RPMI7951 (cell line): ENCODE data around the gene NDUFAF2. TPM values are rescaled to one million over a fixed set of nuclear protein-coding genes. Genes with fewer than 3 reads are reported as not detected.
"Not testable (repeated sequence)": the region's sequence is repeated elsewhere in the genome, so short reads cannot be mapped to it uniquely, and the experiment has no call there.

Experiments used
- DNase-seq: peaks from one replicate; pipeline ENCODE4 v3.0.0-alpha.2; 2012; ENCODE audit warnings: low read depth
- total RNA-seq: library from RNA; depleted of rRNA; stranded (reverse); fragments of >200 nt; shearing (Covaris generic); gene quantifications from 2 replicates; pipeline ENCODE4 v1.2.3, GENCODE V29; 2014

NDUFAF2 gene
- total RNA-seq, 1 experiment from 2014 or later = 45.4 TPM

GRCh38 chr5:61050292-61050691 lies 105.3 kb downstream of the NDUFAF2 start:
- no peak for DNase-seq

GRCh38 chr5:61051267-61051666 lies 106.3 kb downstream of the NDUFAF2 start:
- peak; percentile 68 for DNase-seq

- DNase-seq = peak; percentile 89
These were observed 107.9 kb downstream of the NDUFAF2 start for GRCh38 chr5:61052882-61053281.

DNA sequence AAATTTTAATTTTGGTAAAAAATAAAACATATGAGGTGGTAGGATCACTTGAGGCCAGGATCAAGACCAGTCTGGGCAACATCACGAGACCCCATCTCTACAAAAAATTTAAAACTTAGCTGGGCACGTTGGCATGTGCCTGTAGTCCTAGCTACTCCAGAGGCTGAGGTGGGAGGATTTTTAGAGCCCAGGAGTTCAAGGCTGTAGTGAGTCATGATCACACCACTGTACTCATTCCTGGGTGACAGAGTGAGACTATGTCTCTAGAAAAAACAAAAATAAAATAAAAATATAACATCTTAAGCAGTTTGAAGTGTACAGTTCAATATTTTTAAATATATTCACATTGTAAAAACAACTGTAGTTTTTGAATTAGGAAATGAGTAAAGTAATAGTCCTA lies 108.9 kb downstream of the NDUFAF2 start:
- DNase-seq = peak; percentile 24

- peak; percentile 46 for DNase-seq
These were observed 110.5 kb downstream of the NDUFAF2 start for GRCh38 chr5:61055434-61056006.

DNA sequence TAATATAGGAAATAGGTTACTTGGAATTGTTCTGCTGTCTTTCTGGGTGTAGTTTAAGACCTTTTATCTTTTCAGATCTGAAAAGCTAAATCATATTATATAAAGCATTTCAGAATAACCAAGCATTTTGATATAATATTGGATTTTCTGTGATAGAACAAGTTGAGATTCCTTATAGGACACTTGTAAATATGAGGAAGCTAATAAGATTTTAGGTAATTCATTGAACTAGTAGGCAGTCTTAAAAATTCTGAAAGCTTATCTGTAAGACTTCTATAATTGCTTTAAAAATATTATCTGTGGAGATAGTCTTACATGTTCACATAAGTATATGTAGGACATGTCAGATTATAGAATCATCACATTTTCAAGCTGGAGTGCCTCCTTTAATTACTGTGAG lies 114.5 kb downstream of the NDUFAF2 start:
- DNase-seq = no peak

DNA sequence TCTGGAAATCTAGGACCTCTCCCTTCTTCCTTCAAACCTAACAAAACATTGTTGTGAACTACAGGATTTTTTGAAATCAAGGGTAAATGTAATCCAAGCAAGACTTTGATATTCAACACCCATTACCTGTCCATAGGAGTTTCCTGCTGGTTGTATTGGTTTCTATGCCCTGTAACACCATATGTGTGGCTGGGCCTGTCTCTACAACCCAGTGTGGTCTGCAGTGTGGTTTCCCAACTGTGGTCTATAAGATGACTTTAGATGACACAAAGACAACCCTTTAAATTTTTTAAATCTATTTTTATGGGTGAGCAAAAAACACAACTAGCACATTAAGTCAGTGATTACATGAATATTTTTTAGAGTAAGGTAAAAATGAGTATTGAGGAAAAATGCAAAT lies 124.1 kb downstream of the NDUFAF2 start:
- DNase-seq = no peak

- no peak for DNase-seq
These were observed 126.5 kb downstream of the NDUFAF2 start for GRCh38 chr5:61071526-61071925.

GRCh38 chr5:61076626-61077025 lies 131.6 kb downstream of the NDUFAF2 start:
- DNase-seq = no peak

GRCh38 chr5:61081741-61082140 lies 136.7 kb downstream of the NDUFAF2 start:
- DNase-seq = no peak

GRCh38 chr5:61082516-61083280 lies 137.7 kb downstream of the NDUFAF2 start:
- DNase-seq = peak; percentile 35

- no peak for DNase-seq
These were observed 139.7 kb downstream of the NDUFAF2 start for GRCh38 chr5:61084658-61085057.

GRCh38 chr5:61085885-61086284 lies 140.9 kb downstream of the NDUFAF2 start:
- no peak for DNase-seq

GRCh38 chr5:61087921-61088320 lies 142.9 kb downstream of the NDUFAF2 start:
- no peak for DNase-seq

GRCh38 chr5:61089351-61089750 lies 144.3 kb downstream of the NDUFAF2 start:
- no peak for DNase-seq

GRCh38 chr5:61093046-61093771 lies 148.2 kb downstream of the NDUFAF2 start:
- DNase-seq = not testable (repeated sequence)

GRCh38 chr5:61097465-61097864 lies 152.5 kb downstream of the NDUFAF2 start:
- no peak for DNase-seq

GRCh38 chr5:61098251-61098995 lies 153.4 kb downstream of the NDUFAF2 start:
- no peak for DNase-seq

DNA sequence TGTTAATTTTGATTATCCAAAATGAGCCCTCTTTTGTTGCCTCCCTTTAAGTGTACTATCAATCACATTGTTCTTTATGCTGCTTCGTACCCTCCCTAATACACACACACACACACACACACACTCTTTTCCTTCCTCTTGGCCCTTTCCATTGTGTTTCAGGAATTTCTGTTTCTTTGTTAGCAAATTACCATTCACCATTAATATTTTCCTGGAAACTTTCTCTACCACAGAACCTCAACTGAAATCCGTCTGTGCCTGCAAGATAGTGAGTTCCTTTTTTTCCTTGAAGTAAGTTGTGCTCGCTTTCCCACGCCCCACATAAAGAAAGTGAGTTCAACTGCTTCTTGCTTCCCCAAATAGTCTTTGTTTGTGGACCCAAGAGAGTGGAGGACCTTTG lies 155.4 kb downstream of the NDUFAF2 start:
- DNase-seq = no peak

- DNase-seq = no peak
These were observed 169.4 kb downstream of the NDUFAF2 start for GRCh38 chr5:61114441-61114840.

GRCh38 chr5:61115968-61116367 lies 171.0 kb downstream of the NDUFAF2 start:
- no peak for DNase-seq

- no peak for DNase-seq
These were observed 174.1 kb downstream of the NDUFAF2 start for GRCh38 chr5:61119066-61119465.
